ENCODE measurements around the gene IL21R.
"Not testable (repeated sequence)": the region's sequence is repeated elsewhere in the genome, so short reads cannot be mapped to it uniquely, and the experiment has no call there.

Gene IL21R

DNA sequence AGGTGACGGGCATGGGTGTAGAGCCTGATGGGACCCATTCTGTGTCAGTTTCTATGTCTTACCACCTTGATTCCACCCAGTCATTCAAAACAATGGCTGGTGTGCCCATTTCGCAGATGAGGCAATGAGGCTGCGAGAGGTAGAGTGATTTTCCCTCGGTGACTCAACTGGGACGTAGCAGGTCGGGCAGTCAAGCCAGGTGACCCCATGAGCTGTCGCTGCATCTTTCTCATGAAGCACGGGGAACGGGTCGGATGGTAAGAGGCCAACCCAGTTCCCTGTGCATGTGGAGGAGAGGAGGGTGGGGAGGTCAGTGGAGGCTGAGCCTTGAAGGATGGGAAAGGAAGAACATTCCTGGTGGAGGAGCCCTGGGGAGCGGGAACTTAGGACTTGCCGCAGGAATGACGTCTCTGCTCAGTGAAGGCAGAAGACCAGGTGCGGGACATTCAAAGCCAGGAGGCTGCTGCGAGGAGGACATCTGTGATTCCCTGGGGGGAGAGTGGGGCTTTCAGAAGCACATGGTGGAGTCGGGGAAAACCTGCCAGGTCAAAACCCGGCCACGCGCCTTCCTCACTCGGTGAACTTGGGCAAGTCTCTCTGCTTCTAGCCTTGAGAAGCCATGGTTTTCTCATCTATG is 1.1 kb downstream of the IL21R start:
- DNase-seq: no peak

DNA sequence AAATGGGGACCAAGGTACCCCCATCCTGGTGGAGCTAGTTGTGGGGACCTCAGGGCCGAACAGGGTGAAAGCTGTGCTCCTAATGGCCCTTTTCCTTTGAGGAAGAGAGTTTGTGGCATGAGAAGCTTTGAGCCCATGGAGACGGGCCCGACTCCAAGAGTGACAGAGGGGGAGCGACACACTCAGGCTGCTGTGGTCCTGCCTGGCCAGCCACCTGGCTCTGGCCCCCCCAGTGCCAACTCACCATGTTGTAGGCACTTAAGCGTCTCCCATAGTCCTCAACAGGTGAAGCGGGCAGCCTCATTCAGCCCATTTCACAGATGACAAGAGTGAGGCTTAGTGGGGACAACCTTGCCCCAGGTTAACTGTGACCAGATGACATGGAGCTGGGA is 1.6 kb downstream of the IL21R start:
- no peak for DNase-seq

DNA sequence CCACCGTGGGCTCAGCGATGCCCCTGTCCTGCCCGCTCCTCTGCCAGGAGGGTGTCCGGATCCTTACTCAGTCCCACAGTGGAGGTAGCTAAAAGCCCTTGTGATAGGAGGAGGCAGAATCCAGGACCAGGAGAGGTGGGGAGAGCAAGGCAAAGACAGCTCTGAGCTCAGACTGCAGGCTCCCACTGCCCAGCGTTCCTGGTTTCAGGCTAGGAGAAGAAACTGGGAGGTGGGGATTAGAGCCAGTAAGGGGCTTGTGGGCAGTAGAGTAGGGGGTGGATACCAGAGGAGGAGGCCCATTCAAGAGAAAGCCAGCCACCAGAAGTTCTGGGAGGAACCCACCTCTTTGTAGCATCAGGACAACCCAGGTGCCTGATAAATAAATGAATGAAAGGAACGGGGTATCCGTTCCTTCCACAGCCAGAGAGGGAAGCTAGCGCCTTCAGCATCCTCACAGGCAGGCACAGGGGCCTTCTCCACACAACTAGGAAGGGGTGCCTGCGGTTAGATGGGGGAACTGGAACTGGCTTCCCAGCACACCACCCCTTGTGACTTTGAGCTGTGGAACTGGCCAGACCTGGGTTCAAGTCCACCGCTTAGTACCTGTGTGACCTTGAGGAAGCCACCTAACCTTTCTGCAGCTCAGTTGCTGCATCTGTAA is 2.3 kb downstream of the IL21R start:
- no peak for DNase-seq

DNA sequence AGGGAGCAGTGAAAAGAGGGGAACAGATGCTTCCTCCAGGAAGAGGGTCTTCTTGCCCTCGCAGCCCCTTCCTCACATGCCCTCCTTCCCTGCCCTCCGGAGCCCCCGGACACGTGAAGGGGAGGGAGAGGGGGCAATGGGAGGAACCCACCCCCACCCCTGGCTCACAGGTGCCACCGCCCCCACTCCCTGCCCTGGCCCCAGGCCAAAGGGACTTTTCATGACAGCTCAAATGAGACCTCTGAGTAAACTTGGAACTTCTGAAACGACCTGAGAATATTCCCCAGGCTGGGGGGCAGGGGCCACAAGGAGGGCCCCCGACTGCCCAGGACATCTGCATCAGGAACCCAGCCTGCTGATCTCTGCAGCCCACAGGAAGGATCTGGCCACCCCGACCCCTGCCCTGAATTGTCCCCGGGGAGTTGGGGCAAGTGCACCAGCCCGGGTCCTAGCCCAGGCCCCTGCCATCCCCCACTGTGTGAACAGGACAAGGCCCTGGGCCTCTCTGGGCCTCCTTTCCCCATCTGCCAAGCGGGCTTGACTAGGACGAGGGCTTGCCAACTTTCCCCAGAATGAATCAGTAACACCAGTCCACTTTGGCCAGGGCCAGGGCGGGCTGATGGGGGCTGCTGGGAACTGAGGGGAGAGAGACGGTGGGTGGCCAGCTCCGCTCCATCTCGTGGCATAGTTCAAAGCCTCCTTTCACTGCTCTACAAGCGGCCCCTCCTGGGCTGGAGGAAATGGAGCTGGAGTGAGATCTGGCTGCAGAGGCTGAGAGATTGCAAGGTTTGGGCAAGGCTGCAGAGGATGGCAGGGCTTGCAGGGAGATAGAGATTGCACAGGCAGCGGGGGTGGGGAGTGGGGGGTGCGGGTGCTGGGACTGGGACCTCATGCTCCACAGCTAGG is 3.8 kb downstream of the IL21R start:
- no peak for DNase-seq

DNA sequence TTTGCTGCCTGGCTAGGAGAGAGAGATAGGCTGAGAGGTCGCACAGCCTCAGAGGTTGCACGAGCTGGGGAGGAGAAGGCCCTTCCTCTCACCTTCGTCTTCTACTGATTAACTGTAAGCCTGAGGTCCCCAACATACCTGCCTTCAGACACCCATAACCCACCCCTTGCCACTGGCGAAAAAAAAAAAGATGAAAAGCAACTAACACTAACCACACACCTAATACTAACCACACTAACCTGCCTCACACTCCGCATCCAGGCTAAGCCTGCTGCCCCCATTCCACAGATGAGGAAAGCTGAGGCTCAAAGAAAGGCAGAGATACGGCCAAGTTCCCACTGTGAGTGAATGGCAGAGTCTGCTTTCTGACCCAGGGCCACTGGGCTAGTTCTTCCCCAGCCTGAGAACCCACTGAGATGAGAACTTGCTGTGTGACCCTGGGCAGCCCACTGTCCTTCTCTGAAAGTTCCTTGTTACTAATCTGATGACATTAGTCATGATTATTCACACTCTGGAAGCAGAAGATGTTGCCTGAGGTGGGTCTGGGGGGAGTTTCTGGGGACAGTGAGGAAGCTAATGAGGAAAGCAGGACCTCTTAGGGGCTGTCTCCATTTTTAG is 4.6 kb downstream of the IL21R start:
- no peak for DNase-seq

DNA sequence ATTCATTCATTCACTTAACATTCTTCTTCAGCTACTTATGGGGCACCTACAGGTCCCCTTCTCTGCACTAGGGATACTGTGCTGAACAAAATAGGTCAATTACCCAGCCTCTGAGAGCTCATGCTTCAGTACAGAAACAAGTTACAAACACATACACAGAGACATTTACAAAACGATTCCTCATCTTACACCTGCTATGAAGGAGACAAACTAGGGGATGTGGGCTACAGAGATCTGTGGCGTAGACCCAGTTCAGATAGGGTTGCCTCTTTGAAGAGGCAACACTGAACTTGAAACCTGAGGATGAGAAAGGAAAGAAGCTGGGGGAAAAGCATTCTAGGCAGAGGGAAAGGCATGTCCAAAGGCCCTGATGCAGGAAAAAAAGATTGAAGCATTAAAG is 5.2 kb downstream of the IL21R start:
- no peak for DNase-seq

DNA sequence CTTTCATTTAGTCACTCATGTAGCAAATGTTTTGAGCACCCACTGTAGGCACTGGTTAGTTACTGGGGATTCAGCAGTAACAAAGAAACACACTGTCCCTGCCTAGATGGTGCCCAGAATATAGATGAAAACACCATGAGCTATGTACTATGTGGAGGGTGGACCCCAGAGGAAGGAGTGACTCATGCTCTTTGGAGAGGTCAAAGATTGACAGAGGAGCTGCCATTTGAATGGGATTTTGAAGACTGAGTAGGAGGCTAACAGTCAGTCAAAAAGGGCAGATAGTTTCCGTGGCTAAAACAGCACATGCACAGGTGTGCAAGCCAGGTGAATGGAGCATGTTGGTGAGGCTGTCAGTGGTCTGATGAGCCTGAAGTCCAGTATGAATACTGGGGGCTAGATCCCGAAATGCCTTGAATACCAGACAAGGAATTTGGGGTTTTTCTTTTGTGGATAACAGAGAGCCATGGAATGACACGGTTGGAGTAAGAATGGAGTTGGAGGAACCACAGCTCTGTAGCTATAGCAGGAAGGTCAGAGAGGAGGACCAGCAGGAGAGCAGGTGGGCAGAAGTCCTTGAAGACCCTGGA is 6.1 kb downstream of the IL21R start:
- no peak for DNase-seq

DNA sequence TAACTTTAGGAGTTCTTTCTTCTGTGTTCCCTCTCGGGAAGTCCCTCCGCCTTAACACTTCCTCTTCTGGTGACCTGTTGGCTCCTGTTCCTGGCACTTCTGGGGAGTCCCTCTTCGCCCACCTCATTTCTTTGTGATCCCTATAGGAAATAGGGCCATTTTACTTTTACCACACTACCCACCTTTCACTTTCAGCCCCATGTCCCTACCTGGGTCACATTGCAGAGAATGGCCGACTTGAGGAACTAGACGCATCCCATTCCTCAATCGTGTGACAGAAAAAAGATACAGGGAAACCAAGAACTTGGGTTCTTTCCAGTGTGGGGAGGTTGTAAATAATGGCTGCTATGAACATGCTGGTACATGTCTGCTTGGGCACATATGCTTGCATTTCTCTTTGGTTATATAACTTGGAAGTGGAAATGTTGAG is 6.6 kb downstream of the IL21R start:
- DNase-seq: no peak

DNA sequence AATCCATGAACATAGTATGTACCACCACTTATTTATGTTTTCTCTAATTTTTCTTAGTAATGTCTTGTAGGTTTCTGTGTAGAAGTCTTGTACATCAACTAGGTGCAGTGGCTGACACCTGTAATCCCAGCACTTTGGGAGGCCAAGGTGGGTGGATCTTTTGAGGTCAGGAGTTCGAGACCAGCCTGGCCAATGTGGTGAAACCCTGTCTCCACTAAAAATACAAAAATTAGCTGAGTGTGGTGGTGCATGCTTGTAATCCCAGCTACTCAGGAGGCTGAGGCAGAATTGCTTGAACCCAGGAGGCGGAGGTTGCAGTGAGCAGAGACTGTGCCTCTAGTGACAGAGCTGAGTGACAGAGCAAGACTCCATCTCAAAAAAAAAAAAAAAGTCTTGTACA is 8.0 kb downstream of the IL21R start:
- not testable (repeated sequence) for DNase-seq

DNA sequence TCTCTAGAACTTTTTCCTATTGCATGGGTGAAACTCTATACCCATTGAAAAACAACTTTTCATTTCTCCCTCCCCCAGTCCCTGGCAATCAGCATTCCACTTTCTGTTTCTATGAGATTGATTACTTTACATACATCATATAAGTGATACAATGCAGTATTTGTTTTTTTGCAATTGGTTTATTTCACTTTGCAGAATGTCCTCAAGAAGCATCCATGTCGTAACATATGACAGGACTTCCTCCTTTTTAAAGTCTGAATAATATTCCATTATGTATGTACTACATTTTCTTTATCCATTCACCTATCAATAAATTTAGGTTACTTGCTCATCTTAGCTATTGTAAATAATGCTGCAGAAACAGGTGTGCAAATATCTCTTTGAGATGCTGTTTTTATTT is 8.8 kb downstream of the IL21R start:
- no peak for DNase-seq

DNA sequence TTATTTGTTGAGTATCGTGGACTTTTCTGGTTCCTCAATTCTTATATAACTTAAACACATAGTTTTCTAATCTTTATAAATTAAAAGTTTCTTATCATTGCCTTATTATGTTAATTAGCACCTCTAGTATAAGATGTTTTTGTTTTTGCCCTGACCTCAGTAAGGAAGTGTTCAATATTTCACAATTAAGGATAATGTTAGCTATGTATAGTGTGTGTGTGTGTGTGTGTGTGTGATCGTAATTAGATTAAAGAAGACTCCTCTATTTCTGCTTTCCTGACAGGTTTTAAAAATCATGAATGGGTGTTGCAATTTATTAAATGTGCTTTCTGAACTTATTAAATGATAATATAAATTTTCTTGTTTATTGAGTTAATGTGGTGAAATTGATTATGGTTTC is 12.0 kb downstream of the IL21R start:
- no peak for DNase-seq

DNA sequence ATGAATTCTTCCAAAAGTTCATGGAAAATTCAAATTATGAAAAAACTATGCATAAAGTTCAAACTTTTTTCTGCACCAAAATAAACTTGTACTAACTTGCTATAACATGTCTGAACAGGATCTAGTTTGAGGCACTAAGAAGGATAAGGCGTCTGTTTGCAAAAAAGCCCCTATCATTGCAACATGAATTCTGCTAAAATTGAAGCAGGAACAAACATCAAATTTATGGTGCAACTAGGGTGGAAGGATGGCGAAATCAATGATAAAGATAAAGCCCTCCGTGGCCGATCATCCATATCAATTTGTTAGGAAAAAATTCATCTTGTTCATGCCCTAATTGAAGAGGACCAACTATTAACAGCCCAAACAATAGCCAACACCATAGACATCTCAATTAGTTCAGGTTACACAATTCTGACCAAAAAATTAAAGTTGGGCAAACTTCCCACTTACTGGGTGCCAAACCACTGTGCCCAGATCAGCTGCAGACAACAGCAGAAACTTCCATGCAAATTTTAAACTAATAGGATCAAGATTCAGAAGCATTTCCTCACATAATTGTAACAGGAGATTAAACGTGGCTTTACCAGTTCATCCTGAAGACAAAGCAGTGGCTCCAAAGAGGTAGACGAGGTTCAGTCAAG is 12.9 kb downstream of the IL21R start:
- no peak for DNase-seq

DNA sequence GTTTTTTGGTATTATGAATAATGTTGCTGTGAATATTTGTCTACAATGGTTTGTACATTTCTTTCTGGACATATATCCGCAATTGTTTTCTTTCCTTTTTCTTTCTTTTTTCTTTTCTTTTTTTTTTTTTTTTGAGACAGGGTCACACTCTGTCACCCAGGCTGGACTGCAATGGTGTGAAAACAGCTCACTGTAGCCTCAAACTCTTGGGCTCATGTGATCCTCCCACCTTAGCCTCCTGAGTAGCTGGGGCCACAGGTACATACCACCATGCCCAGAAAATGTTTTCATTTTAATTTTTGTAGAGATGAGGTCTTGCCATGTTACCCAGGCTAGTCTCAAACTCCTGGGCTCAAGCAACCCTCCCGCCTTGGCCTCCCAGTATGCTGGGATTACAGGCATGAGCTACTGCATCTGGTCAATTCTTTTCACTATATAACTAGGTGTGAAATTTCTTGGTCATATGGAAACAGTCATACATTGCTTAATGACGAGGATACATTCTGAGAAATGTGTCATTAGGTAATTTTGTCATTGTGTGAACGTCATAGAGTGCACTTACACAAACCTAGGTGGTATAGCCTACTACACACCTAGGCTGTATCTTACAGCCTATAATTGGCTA is 15.2 kb downstream of the IL21R start:
- DNase-seq: no peak

DNA sequence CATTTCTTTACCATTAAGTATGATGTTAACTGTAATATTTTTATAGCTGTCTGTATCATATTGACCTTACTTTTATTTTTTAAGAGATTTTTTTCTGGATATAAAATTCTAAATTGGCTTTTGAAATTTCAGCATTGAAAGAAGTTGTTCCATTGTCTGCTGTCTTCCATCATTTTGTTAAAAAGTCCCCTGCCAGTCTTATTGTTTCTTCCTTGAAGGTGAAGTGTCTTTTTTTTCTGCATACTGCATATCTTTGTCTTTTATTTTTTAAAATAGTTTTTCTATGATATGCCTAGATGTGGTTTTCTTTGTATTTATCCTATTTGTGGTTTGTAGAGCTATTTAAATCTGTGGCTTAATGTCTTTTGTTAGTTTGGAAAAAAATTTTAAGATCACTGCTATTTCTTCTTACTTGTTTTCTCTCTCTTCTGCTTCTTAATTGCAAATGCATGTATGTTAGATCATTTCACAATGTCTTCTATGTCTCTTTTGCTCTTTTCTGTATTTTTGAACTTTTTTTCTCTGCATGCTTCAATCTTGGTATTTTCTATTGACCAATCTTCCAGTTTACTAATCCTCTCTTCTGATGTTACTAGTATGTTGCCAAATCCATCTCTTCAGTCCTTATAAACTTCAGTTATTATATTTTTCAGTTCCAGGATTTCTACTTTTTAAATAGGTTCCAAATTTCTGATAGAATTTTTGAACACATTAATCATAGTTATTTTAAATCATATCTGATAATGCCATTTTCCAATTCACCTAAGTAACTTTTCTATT is 20.2 kb downstream of the IL21R start:
- no peak for DNase-seq

DNA sequence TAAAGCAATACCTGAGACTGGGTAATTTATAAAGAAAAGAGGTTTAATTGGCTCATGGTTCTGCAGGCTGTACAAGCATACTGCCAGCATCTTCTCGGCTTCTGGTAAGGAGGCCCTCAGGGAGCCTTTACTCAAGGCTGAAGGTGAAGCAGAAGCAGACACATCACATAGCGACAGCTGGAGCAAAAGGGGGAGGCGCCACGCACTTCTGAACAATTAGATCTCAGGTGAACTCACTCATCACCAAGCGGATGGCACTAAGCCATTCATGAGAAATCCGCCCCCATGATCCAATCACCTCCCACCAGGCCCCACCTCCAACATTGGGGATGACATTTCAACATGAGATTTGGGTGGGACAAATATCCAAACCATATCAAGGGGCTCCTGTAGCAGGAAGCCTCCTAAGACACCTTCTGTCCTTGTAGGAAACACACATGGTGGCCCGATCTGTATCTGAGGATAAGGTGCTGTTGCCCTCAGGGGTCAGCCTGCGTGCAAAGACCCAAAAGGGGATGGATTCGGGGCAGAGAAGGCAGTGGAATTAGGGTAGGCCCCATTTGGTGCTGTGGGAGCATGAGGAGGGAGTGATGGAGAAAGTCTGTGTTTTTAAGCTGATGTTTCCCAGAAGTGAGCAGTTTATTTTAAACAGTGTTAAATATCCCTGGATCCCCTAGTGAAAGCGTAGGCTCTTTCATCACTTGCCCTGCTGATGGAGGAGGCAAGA is 23.0 kb downstream of the IL21R start:
- no peak for DNase-seq

DNA sequence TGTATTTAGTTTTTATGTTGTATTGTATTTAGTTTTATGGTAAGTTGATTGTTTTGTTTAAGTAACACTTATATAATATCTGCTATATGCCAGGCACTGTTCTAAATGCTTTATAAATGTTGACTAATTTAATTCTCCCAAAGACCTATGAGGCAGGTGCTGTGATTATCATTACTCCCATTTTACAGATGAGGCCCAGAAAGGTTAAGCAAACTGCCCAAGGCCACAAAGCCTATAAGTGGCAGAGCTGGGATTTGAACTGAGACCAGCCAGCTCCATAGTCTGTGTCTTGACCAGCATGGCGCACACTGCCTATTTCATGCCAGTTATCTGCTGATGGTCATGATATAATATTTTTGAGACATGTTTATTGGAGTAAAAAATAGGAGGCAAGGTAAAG is 24.0 kb downstream of the IL21R start:
- DNase-seq: no peak

DNA sequence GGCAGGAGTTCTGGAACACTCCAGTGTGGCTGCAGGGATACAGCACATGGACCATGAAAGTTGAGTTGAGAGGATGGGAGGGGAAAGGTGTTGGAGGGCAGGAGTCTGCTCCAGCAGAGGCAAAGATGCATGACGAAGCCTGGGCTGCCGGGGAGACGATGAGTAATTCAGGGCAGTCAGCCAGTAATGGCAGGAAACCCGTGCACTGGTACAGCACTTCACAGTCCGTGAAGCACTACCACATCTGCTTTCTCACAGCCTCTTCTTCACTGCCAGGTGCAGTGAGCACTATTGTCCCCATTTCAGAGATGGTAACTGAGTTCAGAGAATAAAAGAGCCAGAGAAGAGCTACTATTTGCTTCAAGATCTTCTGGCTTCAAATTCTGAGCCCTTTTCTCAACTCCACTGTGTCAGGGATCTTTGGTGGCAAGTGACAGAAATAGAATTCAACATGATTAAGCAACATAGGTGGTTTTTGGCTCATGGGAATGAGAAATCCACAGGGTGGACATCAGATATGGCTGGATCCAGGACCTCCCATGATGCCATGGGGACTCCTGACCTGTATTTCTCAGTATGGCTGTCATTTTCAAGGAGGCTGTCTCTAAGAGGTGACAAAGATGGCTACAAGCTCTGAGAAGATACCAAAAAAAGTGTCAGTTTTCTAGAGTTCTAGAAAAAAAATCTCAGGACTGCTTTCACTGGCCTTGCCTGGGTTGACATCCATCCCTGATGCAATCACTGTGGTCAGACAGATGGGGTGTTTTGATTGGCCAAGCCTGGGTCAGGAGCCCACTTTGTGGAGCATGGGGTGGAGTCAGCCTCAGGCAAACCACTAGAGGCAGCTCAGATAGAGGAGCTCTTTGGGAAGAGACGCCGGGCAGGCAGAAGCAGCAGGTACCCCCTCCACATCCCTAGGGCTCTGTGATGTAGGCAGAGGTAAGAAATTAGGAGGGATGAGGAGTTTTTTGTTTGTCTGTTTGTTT is 24.7 kb downstream of the IL21R start:
- DNase-seq: no peak

DNA sequence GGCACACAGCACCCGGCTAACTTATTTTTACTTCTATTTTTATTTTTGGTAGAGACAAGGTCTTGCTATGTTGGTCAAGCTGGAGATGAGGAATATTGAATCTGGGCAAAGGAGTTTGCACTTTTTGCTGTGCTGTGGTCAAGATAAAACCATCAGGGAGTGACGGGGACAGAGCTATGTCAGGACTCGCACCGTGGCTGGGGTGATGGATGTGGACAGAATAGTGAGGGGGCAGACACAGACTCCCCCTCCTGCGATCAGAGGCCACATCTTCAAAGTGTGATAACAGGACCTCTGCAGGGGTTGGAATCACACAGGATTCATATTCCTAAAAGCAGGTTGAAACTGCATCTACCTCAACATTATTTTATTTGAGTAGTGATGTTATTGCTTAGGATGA is 25.6 kb downstream of the IL21R start:
- DNase-seq: no peak
